Endothelial cell of umbilical vein (primary cell): Measurements from ENCODE around the gene NDUFA13. TPM values are rescaled to one million over a fixed set of nuclear protein-coding genes. Genes with fewer than 3 reads are reported as not detected.

Experiments used
- BruUV-seq: library from RNA; stranded (reverse); fragments of 400-500 nt; replicated peaks from 2 replicates; lab custom pipeline; 2021; lab: Mats Ljungman, UMichigan
- CTCF ChIA-PET: fragments of 300-600, 350-600 bp; sonication (Branson Sonifier 250); formaldehyde crosslinking; loops from one replicate; lab custom pipeline; 2021; ENCODE audit warnings: antibody characterized with exemption, inconsistent platforms; lab: Charles Lee
- POLR2A ChIA-PET: fragments of 300-600, 350-600 bp; sonication (Branson Sonifier 250); formaldehyde crosslinking; loops from one replicate; lab custom pipeline; 2021; ENCODE audit warnings: antibody characterized with exemption, inconsistent platforms; lab: Charles Lee
- DNase-seq: peaks from one replicate; pipeline ENCODE4 v3.0.0-alpha.2; 2011; ENCODE audit warnings: low read depth, low spot score
- FAIRE-seq: peaks from 2 replicates; lab custom pipeline; 2011; peaks lifted over from hg19 to GRCh38; lab: Jason Lieb, UNC
- H2AFZ ChIP-seq: 2 replicates; pipeline ENCODE4 v1.6.0; 2012; ENCODE audit warnings: low read depth, low read length, control low read depth, inconsistent platforms
- H3K27ac ChIP-seq: 2 replicates; pipeline ENCODE4 v1.5.1; 2011; ENCODE audit warnings: low read depth, mild to moderate bottlenecking, control low read depth, low read length, moderate library complexity; ENCODE audit not compliant: insufficient read depth
- H3K27me3 ChIP-seq, 2 experiments: 2 replicates each; pipeline versions ENCODE4 v1.6.0 to v1.6.1; 2011; ENCODE audit warnings: low read length in 2 of 2, mixed read lengths in 1 of 2; ENCODE audit not compliant: control insufficient read depth in 2 of 2, insufficient read depth in 2 of 2
- H3K36me3 ChIP-seq, 2 experiments: 2 replicates in 1 of 2; 3 replicates in 1 of 2; pipeline ENCODE4 v1.5.1; 2011; ENCODE audit warnings: low read length in 2 of 2, mild to moderate bottlenecking in 1 of 2, moderate library complexity in 1 of 2; ENCODE audit not compliant: control insufficient read depth in 2 of 2, insufficient read depth in 2 of 2; ENCODE audit errors: extremely low read depth in 1 of 2
- H3K4me1 ChIP-seq: 3 replicates; pipeline ENCODE4 v1.5.1; 2011; ENCODE audit warnings: mild to moderate bottlenecking, low read length; ENCODE audit not compliant: control insufficient read depth, insufficient read depth; ENCODE audit errors: extremely low read depth
- H3K4me2 ChIP-seq: 2 replicates; pipeline ENCODE4 v1.6.1; 2011; ENCODE audit warnings: low read length, control low read depth, mixed read lengths; ENCODE audit not compliant: insufficient read depth
- H3K4me3 ChIP-seq, 3 experiments: fragments of 200-600 bp in 1 of 3; sonication (generic), shearing (Covaris generic) in 1 of 3; replicated peaks in 1 of 3; 2 replicates each; pipeline ENCODE4 v1.5.1; 2011 to 2016; ENCODE audit warnings: control low read depth in 3 of 3, low read length in 3 of 3, mild to moderate bottlenecking in 2 of 3, inconsistent platforms in 1 of 3, low read depth in 1 of 3, moderate library complexity in 1 of 3; ENCODE audit not compliant: insufficient read depth in 1 of 3
- H3K79me2 ChIP-seq: 2 replicates; pipeline ENCODE4 v1.6.0; 2012; ENCODE audit warnings: low read length, inconsistent platforms; ENCODE audit not compliant: control insufficient read depth, insufficient read depth
- H3K9ac ChIP-seq: replicated peaks from 2 replicates; pipeline ENCODE3; 2011; ENCODE audit warnings: low read length, control low read depth; ENCODE audit not compliant: insufficient read depth; ENCODE audit errors: extremely low read depth
- H3K9me1 ChIP-seq: replicated peaks from 3 replicates; pipeline ENCODE4 v1.6.0; 2011; ENCODE audit warnings: mild to moderate bottlenecking, low read length; ENCODE audit not compliant: control insufficient read depth, insufficient read depth; ENCODE audit errors: extremely low read depth
- H3K9me3 ChIP-seq: replicated peaks from 2 replicates; pipeline ENCODE4 v1.5.1; 2012; ENCODE audit warnings: low read length, inconsistent platforms; ENCODE audit not compliant: control insufficient read depth, insufficient read depth
- H4K20me1 ChIP-seq: replicated peaks from 2 replicates; pipeline ENCODE3; 2011; ENCODE audit warnings: mild to moderate bottlenecking, low read length; ENCODE audit not compliant: control insufficient read depth, insufficient read depth; ENCODE audit errors: extremely low read depth
- CTCF ChIP-seq, 2 donors: IDR thresholded peaks; 1 replicate in 1 of 2; 2 replicates in 1 of 2; pipeline ENCODE4 v1.5.1; 2011; ENCODE audit warnings: low read length in 2 of 2, mild to moderate bottlenecking in 2 of 2, moderate library complexity in 2 of 2, control low read depth in 1 of 2, inconsistent platforms in 1 of 2, low read depth in 1 of 2; ENCODE audit not compliant: insufficient read depth in 1 of 2; ENCODE audit errors: extremely low read depth in 1 of 2
- EZH2 ChIP-seq: IDR thresholded peaks from 2 replicates; pipeline ENCODE4 v1.6.1; 2012; ENCODE audit warnings: borderline replicate concordance, low read depth, mild to moderate bottlenecking, moderate library complexity, low read length, inconsistent platforms; ENCODE audit not compliant: severe bottlenecking
- FOS ChIP-seq: IDR thresholded peaks from 2 replicates; pipeline ENCODE4 v1.6.1; 2011; ENCODE audit warnings: mild to moderate bottlenecking, low read length, moderate library complexity, borderline replicate concordance; ENCODE audit not compliant: insufficient read depth
- GATA2 ChIP-seq: IDR thresholded peaks from 2 replicates; pipeline ENCODE4 v1.7.0; 2011; ENCODE audit warnings: low read depth, mild to moderate bottlenecking, moderate library complexity, mixed read lengths, low read length; ENCODE audit not compliant: insufficient read length, insufficient read depth
- JUN ChIP-seq: IDR thresholded peaks from 2 replicates; pipeline ENCODE4 v1.6.1; 2011; ENCODE audit warnings: borderline replicate concordance, low read depth; ENCODE audit not compliant: insufficient read length, insufficient read depth
- MAX ChIP-seq: IDR thresholded peaks from 2 replicates; pipeline ENCODE4 v1.6.1; 2011; ENCODE audit not compliant: insufficient read depth, insufficient read length
- MYC ChIP-seq: IDR thresholded peaks from one replicate; pipeline ENCODE4 v1.6.1; 2011; ENCODE audit warnings: mild to moderate bottlenecking, low read depth, low read length
- POLR2A ChIP-seq: IDR thresholded peaks from 2 replicates; pipeline ENCODE4 v1.6.1; 2012; ENCODE audit warnings: low read depth, mild to moderate bottlenecking, control low read depth, low read length
- POLR2AphosphoS5 ChIP-seq: IDR thresholded peaks from 2 replicates; pipeline ENCODE4 v1.6.1; 2012; ENCODE audit warnings: low read depth, mild to moderate bottlenecking, control low read depth, low read length, moderate library complexity; ENCODE audit not compliant: insufficient read depth
- dilution Hi-C: fragments of 300-500 bp; cut with MboI; formaldehyde crosslinking; loops from one replicate; pipeline ENCODE4 v1.15.0; 2019; ENCODE audit warnings: low sequenced_read_pairs; ENCODE audit not compliant: extremely low pct_ligation_motif_present
- intact Hi-C: fragments of 100-400 bp; cut with micrococcal nuclease; formaldehyde crosslinking; loops from one replicate; pipeline ENCODE4 v1.10.0; 2022
- polyA plus RNA-seq, 4 experiments: library from polyadenylated mRNA; depleted of rRNA in 3 of 4; stranded (reverse) in 3 of 4; unstranded in 1 of 4; fragments of >200 nt; gene quantifications; 2 replicates each; pipeline versions ENCODE4 v1.2.1 to v1.2.3, GENCODE V29; 2011 to 2012; ENCODE audit warnings: missing spikeins in 1 of 4
- total RNA-seq: library from RNA; stranded (reverse); gene quantifications from 2 replicates; pipeline ENCODE4 v1.2.3, GENCODE V29; 2021

NDUFA13 gene
- total and polyA plus RNA-seq, 2 donors (not counting 3 experiments of a cell fraction or from before 2014, with no cell fraction given) = 246 to 799 TPM

GRCh38 chr19:19562665-19563347 lies 46.8 kb downstream of the NDUFA13 start:
- intact Hi-C loops = no loop called here

More at GRCh38 chr19:19562665-19563347, 46.8 kb downstream of the NDUFA13 start:
- ChIA-PET POLR2A (no interaction called here), CTCF (no interaction called here)
- no peaks in the 10 kb centered on the region for H3K79me2 ChIP-seq
- DNase-seq (no peak), FAIRE-seq (no peak)
- TF ChIP-seq POLR2A (no peak), FOS (no peak), MAX (no peak), POLR2AphosphoS5 (no peak), CTCF (IDR thresholded peaks at IDR 0.05; ENCODE audit: extremely low read depth in 1 of 2, insufficient read depth in 1 of 2, low read depth in 1 of 2, low read length in 2 of 2) (no peak), JUN (no peak), EZH2 (no peak), MYC (no peak), GATA2 (no peak)
- H3K9me1 ChIP-seq = no peaks in the 10 kb centered on the region
- H3K9me3 ChIP-seq = no peaks in the 10 kb centered on the region
- no TSS peak for BruUV-seq
- H3K4me3 ChIP-seq = no peak overlapping the region
- H3K9ac ChIP-seq = no peak overlapping the region
- H3K4me1 ChIP-seq = no peaks in the 10 kb centered on the region
- no peak overlapping the region for H3K27ac ChIP-seq
- no peaks in the 10 kb centered on the region for H4K20me1 ChIP-seq
- no peak overlapping the region for H2AFZ ChIP-seq
- no peaks in the 10 kb centered on the region for H3K27me3 ChIP-seq
- no peaks in the 10 kb centered on the region for H3K36me3 ChIP-seq
- H3K4me2 ChIP-seq = no peak overlapping the region
- dilution Hi-C loops = no loop called here
